SK-N-SH treated with all-trans-retinoic acid at 6 μM for 48 hours (cell line): Measurements from ENCODE around the gene GJA9.

Experiments
- ATAC-seq: fragments of 200-7000 bp; cut with Tn5 transposase; 3 replicates; pipeline ENCODE4 v1.9.1; 2020; ENCODE audit warnings: mild to moderate bottlenecking, moderate library complexity
- ARNTL ChIP-seq: fragments of 450-650 bp; formaldehyde crosslinking; IDR thresholded peaks from 2 replicates; pipeline ENCODE4 v1.5.0; 2020; ENCODE audit warnings: low read depth, mild to moderate bottlenecking, moderate library complexity, borderline replicate concordance
- BACH2 ChIP-seq: fragments of 250-450 bp; sonication (Bioruptor Pico); IDR thresholded peaks from 2 replicates; pipeline ENCODE4 v1.9.0; 2021; ENCODE audit warnings: mild to moderate bottlenecking, borderline replicate concordance
- CREB5 ChIP-seq: fragments of 250-450 bp; sonication (Bioruptor Pico); IDR thresholded peaks from 2 replicates; pipeline ENCODE4 v1.5.1; 2020; ENCODE audit warnings: low read depth, mild to moderate bottlenecking, moderate library complexity
- CSDC2 ChIP-seq: fragments of 250-450 bp; sonication (Bioruptor Pico); IDR thresholded peaks from 2 replicates; pipeline ENCODE4 v1.5.0; 2020; ENCODE audit warnings: mild to moderate bottlenecking, moderate library complexity
- CSRNP3 ChIP-seq: fragments of 250-450 bp; sonication (Bioruptor Pico); IDR thresholded peaks from 2 replicates; pipeline ENCODE4 v1.5.1; 2021; ENCODE audit warnings: mild to moderate bottlenecking, moderate library complexity
- ESRRG ChIP-seq: fragments of 250-450 bp; sonication (Bioruptor Pico); IDR thresholded peaks from 2 replicates; pipeline ENCODE4 v1.6.1; 2021; ENCODE audit warnings: mild to moderate bottlenecking
- GLIS3 ChIP-seq: fragments of 250-450 bp; sonication (Bioruptor Pico); IDR thresholded peaks from 2 replicates; pipeline ENCODE4 v1.5.0; 2020; ENCODE audit warnings: mild to moderate bottlenecking, moderate library complexity
- ISL1 ChIP-seq: fragments of 250-450 bp; sonication (Bioruptor Pico); IDR thresholded peaks from 2 replicates; pipeline ENCODE4 v2.1.2; 2022; ENCODE audit warnings: mild to moderate bottlenecking, moderate library complexity
- OSR1 ChIP-seq: fragments of 250-450 bp; sonication (Bioruptor Pico); IDR thresholded peaks from 2 replicates; pipeline ENCODE4 v1.8.0; 2022; ENCODE audit warnings: moderate library complexity, mild to moderate bottlenecking, inconsistent platforms
- PPARA ChIP-seq: fragments of 250-450 bp; sonication (Bioruptor Pico); IDR thresholded peaks from 2 replicates; pipeline ENCODE4 v1.5.0; 2020; ENCODE audit warnings: mild to moderate bottlenecking, borderline replicate concordance
- RARB ChIP-seq: fragments of 250-450 bp; sonication (Bioruptor Pico); IDR thresholded peaks from 2 replicates; pipeline ENCODE4 v1.8.0; 2021; ENCODE audit warnings: mild to moderate bottlenecking, moderate library complexity
- SNAI2 ChIP-seq: fragments of 250-450 bp; sonication (Bioruptor Pico); IDR thresholded peaks from 2 replicates; pipeline ENCODE4 v1.5.0; 2020; ENCODE audit warnings: mild to moderate bottlenecking, moderate library complexity
- TCF4 ChIP-seq: fragments of 250-450 bp; sonication (Bioruptor Pico); IDR thresholded peaks from 2 replicates; pipeline ENCODE4 v1.8.0; 2021; ENCODE audit warnings: mild to moderate bottlenecking, moderate library complexity, borderline replicate concordance
- TOX ChIP-seq: fragments of 250-450 bp; sonication (Bioruptor Pico); IDR thresholded peaks from 2 replicates; pipeline ENCODE4 v1.8.0; 2021; ENCODE audit warnings: mild to moderate bottlenecking, moderate library complexity, borderline replicate concordance
- TSHZ2 ChIP-seq: fragments of 250-450 bp; sonication (Bioruptor Pico); IDR thresholded peaks from 2 replicates; pipeline ENCODE4 v1.5.0; 2020; ENCODE audit warnings: mild to moderate bottlenecking, moderate library complexity
- ZC3H10 ChIP-seq: fragments of 250-450 bp; sonication (Bioruptor Pico); IDR thresholded peaks from 2 replicates; pipeline ENCODE4 v1.5.1; 2021; ENCODE audit warnings: mild to moderate bottlenecking, moderate library complexity
- ZFP3 ChIP-seq: fragments of 250-450 bp; sonication (Bioruptor Pico); IDR thresholded peaks from 2 replicates; pipeline ENCODE4 v1.5.0; 2020; ENCODE audit warnings: mild to moderate bottlenecking, moderate library complexity
- ZFP30 ChIP-seq: fragments of 450-650 bp; formaldehyde crosslinking; IDR thresholded peaks from 2 replicates; pipeline ENCODE4 v1.5.0; 2022; ENCODE audit warnings: mild to moderate bottlenecking, moderate library complexity
- ZNF565 ChIP-seq: fragments of 450-650 bp; formaldehyde crosslinking; conservative IDR thresholded peaks from 2 replicates; pipeline ENCODE4 v1.5.0; 2020; ENCODE audit warnings: low read depth, mild to moderate bottlenecking, moderate library complexity
- ZNF70 ChIP-seq: fragments of 450-650 bp; formaldehyde crosslinking; IDR thresholded peaks from 2 replicates; pipeline ENCODE4 v1.5.0; 2020; ENCODE audit warnings: mild to moderate bottlenecking, moderate library complexity
- ZNF8 ChIP-seq: fragments of 450-650 bp; formaldehyde crosslinking; IDR thresholded peaks from 2 replicates; pipeline ENCODE4 v1.5.0; 2020; ENCODE audit warnings: mild to moderate bottlenecking, moderate library complexity
- TF ChIP-seq, protein P1 (sequence below): fragments of 250-450 bp; sonication (Bioruptor Pico); IDR thresholded peaks from 2 replicates; pipeline ENCODE4 v1.8.0; 2020; ENCODE audit warnings: mild to moderate bottlenecking, moderate library complexity, borderline replicate concordance
- TF ChIP-seq, protein P2 (sequence below): fragments of 250-450 bp; sonication (Bioruptor Pico); IDR thresholded peaks from 2 replicates; pipeline ENCODE4 v1.8.0; 2021; ENCODE audit warnings: low read depth, mild to moderate bottlenecking, moderate library complexity, borderline replicate concordance

The GJA9 gene

DNA sequence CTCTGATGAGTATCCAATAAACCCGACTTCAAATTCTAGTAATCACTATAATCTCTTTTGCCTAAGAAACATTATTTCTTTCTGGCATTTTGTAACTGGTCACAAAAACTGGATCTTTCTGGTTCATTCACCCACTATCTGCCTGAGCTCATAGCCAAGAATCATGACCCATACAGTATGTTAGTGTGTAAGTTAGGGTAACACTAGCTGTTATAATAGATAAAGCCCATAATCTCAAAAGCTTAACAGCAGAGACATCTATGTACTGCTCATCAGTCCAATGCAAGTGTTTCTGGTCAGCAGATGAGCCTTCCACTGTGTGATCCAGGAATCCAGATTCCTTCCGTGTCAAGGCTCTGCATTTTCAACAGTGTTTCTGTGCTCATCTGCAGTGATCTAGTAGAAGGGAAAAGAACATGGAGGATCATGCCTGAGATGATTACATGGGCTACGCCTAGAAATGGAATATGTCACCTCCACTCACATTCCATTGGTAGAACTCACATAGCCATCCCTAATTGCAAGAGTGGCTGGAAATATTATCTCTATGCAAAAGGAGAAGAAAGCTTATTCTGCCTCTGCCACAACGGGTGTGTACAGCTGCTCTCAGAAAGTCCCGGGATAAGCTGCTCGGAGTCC lies 49.5 kb downstream of the GJA9 start:
- no peak for ATAC-seq
- TF ChIP-seq ZFP30 (no peak), GLIS3 (no peak), ZC3H10 (CRISPR knock-in tag) (no peak), ZNF8 (CRISPR knock-in tag) (no peak), ZNF565 (CRISPR knock-in tag) (no peak), ESRRG (CRISPR knock-in tag) (no peak), CSDC2 (no peak), SNAI2 (CRISPR knock-in tag) (no peak), RARB (CRISPR knock-in tag) (no peak), ZNF70 (no peak), TSHZ2 (CRISPR knock-in tag) (no peak)
- TF ChIP-seq, all 23 proteins: peak for 0

- no peak for ATAC-seq
- TF ChIP-seq TSHZ2 (CRISPR knock-in tag) (no peak), TOX (no peak), CREB5 (CRISPR knock-in tag) (no peak), ZC3H10 (CRISPR knock-in tag) (no peak), ISL1 (CRISPR knock-in tag) (no peak), BACH2 (CRISPR knock-in tag) (no peak), OSR1 (no peak), TCF4 (CRISPR knock-in tag) (no peak), PPARA (CRISPR knock-in tag) (no peak), ZNF8 (CRISPR knock-in tag) (no peak), CSDC2 (no peak), RARB (CRISPR knock-in tag) (no peak), CSRNP3 (CRISPR knock-in tag) (no peak), ZNF565 (CRISPR knock-in tag) (no peak), SNAI2 (CRISPR knock-in tag) (no peak), ZFP30 (no peak), GLIS3 (no peak)
- TF ChIP-seq, protein P1, sequence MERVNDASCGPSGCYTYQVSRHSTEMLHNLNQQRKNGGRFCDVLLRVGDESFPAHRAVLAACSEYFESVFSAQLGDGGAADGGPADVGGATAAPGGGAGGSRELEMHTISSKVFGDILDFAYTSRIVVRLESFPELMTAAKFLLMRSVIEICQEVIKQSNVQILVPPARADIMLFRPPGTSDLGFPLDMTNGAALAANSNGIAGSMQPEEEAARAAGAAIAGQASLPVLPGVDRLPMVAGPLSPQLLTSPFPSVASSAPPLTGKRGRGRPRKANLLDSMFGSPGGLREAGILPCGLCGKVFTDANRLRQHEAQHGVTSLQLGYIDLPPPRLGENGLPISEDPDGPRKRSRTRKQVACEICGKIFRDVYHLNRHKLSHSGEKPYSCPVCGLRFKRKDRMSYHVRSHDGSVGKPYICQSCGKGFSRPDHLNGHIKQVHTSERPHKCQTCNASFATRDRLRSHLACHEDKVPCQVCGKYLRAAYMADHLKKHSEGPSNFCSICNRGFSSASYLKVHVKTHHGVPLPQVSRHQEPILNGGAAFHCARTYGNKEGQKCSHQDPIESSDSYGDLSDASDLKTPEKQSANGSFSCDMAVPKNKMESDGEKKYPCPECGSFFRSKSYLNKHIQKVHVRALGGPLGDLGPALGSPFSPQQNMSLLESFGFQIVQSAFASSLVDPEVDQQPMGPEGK, result no peak
Measured at GRCh38 chr1:38829368-38829767, 52.0 kb downstream of the GJA9 start.

- no peak for ATAC-seq
- no peak for TF ChIP-seq ZFP30
- TF ChIP-seq CSRNP3 (CRISPR knock-in tag), result no peak
- TF ChIP-seq CREB5 (CRISPR knock-in tag), result no peak
- TF ChIP-seq, protein P2, sequence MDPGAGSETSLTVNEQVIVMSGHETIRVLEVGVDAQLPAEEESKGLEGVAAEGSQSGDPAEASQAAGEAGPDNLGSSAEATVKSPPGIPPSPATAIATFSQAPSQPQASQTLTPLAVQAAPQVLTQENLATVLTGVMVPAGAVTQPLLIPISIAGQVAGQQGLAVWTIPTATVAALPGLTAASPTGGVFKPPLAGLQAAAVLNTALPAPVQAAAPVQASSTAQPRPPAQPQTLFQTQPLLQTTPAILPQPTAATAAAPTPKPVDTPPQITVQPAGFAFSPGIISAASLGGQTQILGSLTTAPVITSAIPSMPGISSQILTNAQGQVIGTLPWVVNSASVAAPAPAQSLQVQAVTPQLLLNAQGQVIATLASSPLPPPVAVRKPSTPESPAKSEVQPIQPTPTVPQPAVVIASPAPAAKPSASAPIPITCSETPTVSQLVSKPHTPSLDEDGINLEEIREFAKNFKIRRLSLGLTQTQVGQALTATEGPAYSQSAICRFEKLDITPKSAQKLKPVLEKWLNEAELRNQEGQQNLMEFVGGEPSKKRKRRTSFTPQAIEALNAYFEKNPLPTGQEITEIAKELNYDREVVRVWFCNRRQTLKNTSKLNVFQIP (CRISPR knock-in tag), result no peak
- no peak for TF ChIP-seq SNAI2 (CRISPR knock-in tag)
- TF ChIP-seq BACH2 (CRISPR knock-in tag), result no peak
- TF ChIP-seq ZNF8 (CRISPR knock-in tag), result no peak
- TF ChIP-seq OSR1, result no peak
- TF ChIP-seq ZFP3 (CRISPR knock-in tag), result no peak
- no peak for TF ChIP-seq ARNTL (CRISPR knock-in tag)
- no peak for TF ChIP-seq ISL1 (CRISPR knock-in tag)
Measured at GRCh38 chr1:38827318-38827717, 54.1 kb downstream of the GJA9 start.
